GM12878 (cell line): Measurements from ENCODE around the gene METTL4.

Experiments used
- BRCA1 ChIP-seq: IDR thresholded peaks from 2 replicates; pipeline ENCODE4 v1.6.1; 2011; ENCODE audit warnings: low read depth, low read length, improper control_type of control experiment
- KDM1A ChIP-seq: fragments of 200-600 bp; sonication (generic); IDR thresholded peaks from 2 replicates; pipeline ENCODE4 v1.6.1; 2016; ENCODE audit warnings: borderline replicate concordance
- NBN ChIP-seq: fragments of 450-650 bp; IDR thresholded peaks from 2 replicates; pipeline ENCODE4 v1.6.1; 2016
- POLR2A ChIP-seq: IDR thresholded peaks from 2 replicates; pipeline ENCODE4 v1.6.1; 2011; ENCODE audit warnings: low read depth, mild to moderate bottlenecking, low read length
- SREBF2 ChIP-seq: IDR thresholded peaks from 2 replicates; pipeline ENCODE4 v1.6.1; 2012; ENCODE audit warnings: mild to moderate bottlenecking, low read length
- SRF ChIP-seq, 2 experiments: IDR thresholded peaks; 2 replicates each; pipeline ENCODE4 v1.6.1; 2011; ENCODE audit warnings: low read depth in 2 of 2, low read length in 2 of 2, mild to moderate bottlenecking in 1 of 2, moderate library complexity in 1 of 2
- YY1 ChIP-seq: IDR thresholded peaks from 2 replicates; pipeline ENCODE4 v1.6.1; 2011; ENCODE audit warnings: low read depth, mild to moderate bottlenecking, low read length
- TF ChIP-seq, protein P1 (sequence below): fragments of 450-650 bp; IDR thresholded peaks from 2 replicates; pipeline ENCODE4 v1.6.1; 2016; ENCODE audit warnings: mild to moderate bottlenecking
- TF ChIP-seq, protein P2 (sequence below), 3 experiments: IDR thresholded peaks in 2 of 3; conservative IDR thresholded peaks in 1 of 3; 2 replicates each; pipeline ENCODE4 v1.5.1; 2011; ENCODE audit warnings: low read depth in 3 of 3, low read length in 3 of 3, mild to moderate bottlenecking in 3 of 3, control low read depth in 2 of 3, moderate library complexity in 2 of 3, inconsistent platforms in 1 of 3, mixed read lengths in 1 of 3; ENCODE audit not compliant: control insufficient read depth in 2 of 3, insufficient read depth in 1 of 3; ENCODE audit errors: extremely low read depth in 1 of 3
- TF ChIP-seq, protein P3 (sequence below): IDR thresholded peaks from 2 replicates; pipeline ENCODE4 v1.6.1; 2012; ENCODE audit warnings: low read depth, low read length, improper control_type of control experiment

DNA sequence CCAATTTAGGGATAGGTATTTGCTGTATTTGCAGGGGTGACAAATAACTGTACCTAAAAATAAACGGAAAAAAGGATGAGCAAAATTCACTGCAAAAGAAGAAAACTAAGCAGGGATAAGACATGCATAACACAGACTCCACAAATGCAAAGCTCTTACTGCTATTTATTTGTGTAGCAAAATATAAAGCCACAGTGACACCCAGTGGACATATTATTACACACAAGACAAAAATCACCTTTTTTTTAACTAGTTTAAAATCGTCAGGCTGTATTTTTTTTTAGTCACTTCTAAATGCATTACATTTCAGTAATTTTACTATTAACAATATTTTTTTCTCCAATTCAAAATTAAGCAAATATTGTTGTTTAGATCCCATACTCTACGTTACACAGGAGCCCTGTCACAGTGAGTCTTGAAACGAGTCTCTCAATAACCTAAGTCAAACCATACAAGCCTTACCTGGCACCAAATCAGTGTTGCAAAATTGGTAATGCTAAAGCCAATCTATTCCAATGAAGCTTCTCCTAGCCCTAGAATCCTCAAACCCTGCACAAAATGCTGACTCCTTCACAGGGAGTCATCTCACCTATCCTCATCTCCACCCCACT lies 23.7 kb downstream of the METTL4 start:
- TF ChIP-seq, protein P1, sequence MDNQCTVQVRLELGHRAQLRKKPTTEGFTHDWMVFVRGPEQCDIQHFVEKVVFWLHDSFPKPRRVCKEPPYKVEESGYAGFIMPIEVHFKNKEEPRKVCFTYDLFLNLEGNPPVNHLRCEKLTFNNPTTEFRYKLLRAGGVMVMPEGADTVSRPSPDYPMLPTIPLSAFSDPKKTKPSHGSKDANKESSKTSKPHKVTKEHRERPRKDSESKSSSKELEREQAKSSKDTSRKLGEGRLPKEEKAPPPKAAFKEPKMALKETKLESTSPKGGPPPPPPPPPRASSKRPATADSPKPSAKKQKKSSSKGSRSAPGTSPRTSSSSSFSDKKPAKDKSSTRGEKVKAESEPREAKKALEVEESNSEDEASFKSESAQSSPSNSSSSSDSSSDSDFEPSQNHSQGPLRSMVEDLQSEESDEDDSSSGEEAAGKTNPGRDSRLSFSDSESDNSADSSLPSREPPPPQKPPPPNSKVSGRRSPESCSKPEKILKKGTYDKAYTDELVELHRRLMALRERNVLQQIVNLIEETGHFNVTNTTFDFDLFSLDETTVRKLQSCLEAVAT = no peak
- no peak for TF ChIP-seq BRCA1
- no peak for TF ChIP-seq SREBF2
- no peak for TF ChIP-seq SRF (IDR thresholded peaks at IDR 0.05; ENCODE audit: low read depth in 2 of 2, low read length in 2 of 2)
- TF ChIP-seq KDM1A = no peak
- TF ChIP-seq, protein P2, sequence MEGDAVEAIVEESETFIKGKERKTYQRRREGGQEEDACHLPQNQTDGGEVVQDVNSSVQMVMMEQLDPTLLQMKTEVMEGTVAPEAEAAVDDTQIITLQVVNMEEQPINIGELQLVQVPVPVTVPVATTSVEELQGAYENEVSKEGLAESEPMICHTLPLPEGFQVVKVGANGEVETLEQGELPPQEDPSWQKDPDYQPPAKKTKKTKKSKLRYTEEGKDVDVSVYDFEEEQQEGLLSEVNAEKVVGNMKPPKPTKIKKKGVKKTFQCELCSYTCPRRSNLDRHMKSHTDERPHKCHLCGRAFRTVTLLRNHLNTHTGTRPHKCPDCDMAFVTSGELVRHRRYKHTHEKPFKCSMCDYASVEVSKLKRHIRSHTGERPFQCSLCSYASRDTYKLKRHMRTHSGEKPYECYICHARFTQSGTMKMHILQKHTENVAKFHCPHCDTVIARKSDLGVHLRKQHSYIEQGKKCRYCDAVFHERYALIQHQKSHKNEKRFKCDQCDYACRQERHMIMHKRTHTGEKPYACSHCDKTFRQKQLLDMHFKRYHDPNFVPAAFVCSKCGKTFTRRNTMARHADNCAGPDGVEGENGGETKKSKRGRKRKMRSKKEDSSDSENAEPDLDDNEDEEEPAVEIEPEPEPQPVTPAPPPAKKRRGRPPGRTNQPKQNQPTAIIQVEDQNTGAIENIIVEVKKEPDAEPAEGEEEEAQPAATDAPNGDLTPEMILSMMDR (IDR thresholded peaks at IDR 0.05 in 2 of 3, conservative IDR thresholded peaks at IDR 0.05 in 1 of 3; ENCODE audit: control insufficient read depth in 2 of 3, extremely low read depth in 1 of 3, insufficient read depth in 1 of 3, low read depth in 3 of 3, low read length in 3 of 3) = peak; percentile 25 to 63 (median 49); a peak in 5 of 6 replicates
- no peak for TF ChIP-seq POLR2A
- TF ChIP-seq YY1 = no peak
- no peak for TF ChIP-seq NBN
- TF ChIP-seq, protein P3, sequence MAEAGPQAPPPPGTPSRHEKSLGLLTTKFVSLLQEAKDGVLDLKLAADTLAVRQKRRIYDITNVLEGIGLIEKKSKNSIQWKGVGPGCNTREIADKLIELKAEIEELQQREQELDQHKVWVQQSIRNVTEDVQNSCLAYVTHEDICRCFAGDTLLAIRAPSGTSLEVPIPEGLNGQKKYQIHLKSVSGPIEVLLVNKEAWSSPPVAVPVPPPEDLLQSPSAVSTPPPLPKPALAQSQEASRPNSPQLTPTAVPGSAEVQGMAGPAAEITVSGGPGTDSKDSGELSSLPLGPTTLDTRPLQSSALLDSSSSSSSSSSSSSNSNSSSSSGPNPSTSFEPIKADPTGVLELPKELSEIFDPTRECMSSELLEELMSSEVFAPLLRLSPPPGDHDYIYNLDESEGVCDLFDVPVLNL = no peak
